ENCODE data around the gene GLIPR1L2. TPM values are rescaled to one million over a fixed set of nuclear protein-coding genes. Genes with fewer than 3 reads are reported as not detected.
"Not testable (repeated sequence)": the region's sequence is repeated elsewhere in the genome, so short reads cannot be mapped to it uniquely, and the experiment has no call there.

The GLIPR1L2 gene
- not detected in 2 replicates for total RNA-seq (2014; rRNA removed; shearing (Covaris generic); ENCODE audit: low replicate concordance)

- peak; percentile 100 for DNase-seq (ENCODE audit: low read depth)
- in situ Hi-C loops (cut with HindIII; ENCODE audit: low pct_unique_long_range_greater_than_20kb, low sequenced_read_pairs) = no loop called here
Observed at GRCh38 chr12:75390899-75391538, at the start of gene GLIPR1L2. GLIPR1L2 (plus strand) TSS chr12:75391089; CDS start chr12:75391117, 28 bp downstream.

GRCh38 chr12:75341873-75342272, 49.0 kb upstream of the GLIPR1L2 start:
- DNase-seq (ENCODE audit: low read depth) = peak; percentile 20
- in situ Hi-C loops (cut with HindIII; ENCODE audit: low pct_unique_long_range_greater_than_20kb, low sequenced_read_pairs) = no loop called here

- DNase-seq (ENCODE audit: low read depth) = no peak
- in situ Hi-C loops (cut with HindIII; ENCODE audit: low pct_unique_long_range_greater_than_20kb, low sequenced_read_pairs) = no loop called here
Observed at GRCh38 chr12:75345531-75345930, 45.4 kb upstream of the GLIPR1L2 start.

- in situ Hi-C loops (cut with HindIII; ENCODE audit: low pct_unique_long_range_greater_than_20kb, low sequenced_read_pairs); DNase-seq (ENCODE audit: low read depth): not testable (repeated sequence)
Observed at GRCh38 chr12:75346215-75346614, 44.7 kb upstream of the GLIPR1L2 start.

GRCh38 chr12:75349946-75350345, 40.9 kb upstream of the GLIPR1L2 start:
- in situ Hi-C loops (cut with HindIII; ENCODE audit: low pct_unique_long_range_greater_than_20kb, low sequenced_read_pairs) = no loop called here
- no peak for DNase-seq (ENCODE audit: low read depth)

GRCh38 chr12:75350413-75350812, 40.5 kb upstream of the GLIPR1L2 start:
- in situ Hi-C loops (cut with HindIII; ENCODE audit: low pct_unique_long_range_greater_than_20kb, low sequenced_read_pairs) = no loop called here
- no peak for DNase-seq (ENCODE audit: low read depth)

- in situ Hi-C loops (cut with HindIII; ENCODE audit: low pct_unique_long_range_greater_than_20kb, low sequenced_read_pairs) = no loop called here
- DNase-seq (ENCODE audit: low read depth) = no peak
Observed at GRCh38 chr12:75354011-75354410, 36.9 kb upstream of the GLIPR1L2 start.

GRCh38 chr12:75360920-75361319, 30.0 kb upstream of the GLIPR1L2 start:
- in situ Hi-C loops (cut with HindIII; ENCODE audit: low pct_unique_long_range_greater_than_20kb, low sequenced_read_pairs) = no loop called here
- DNase-seq (ENCODE audit: low read depth) = no peak

GRCh38 chr12:75361408-75361807, 29.5 kb upstream of the GLIPR1L2 start:
- in situ Hi-C loops (cut with HindIII; ENCODE audit: low pct_unique_long_range_greater_than_20kb, low sequenced_read_pairs) = no loop called here
- DNase-seq (ENCODE audit: low read depth) = no peak

GRCh38 chr12:75364919-75365318, 26.0 kb upstream of the GLIPR1L2 start:
- in situ Hi-C loops (cut with HindIII; ENCODE audit: low pct_unique_long_range_greater_than_20kb, low sequenced_read_pairs) = no loop called here
- DNase-seq (ENCODE audit: low read depth) = no peak

- no peak for DNase-seq (ENCODE audit: low read depth)
- in situ Hi-C loops (cut with HindIII; ENCODE audit: low pct_unique_long_range_greater_than_20kb, low sequenced_read_pairs) = no loop called here
Observed at GRCh38 chr12:75366629-75367028, 24.3 kb upstream of the GLIPR1L2 start.

- DNase-seq (ENCODE audit: low read depth) = no peak
- in situ Hi-C loops (cut with HindIII; ENCODE audit: low pct_unique_long_range_greater_than_20kb, low sequenced_read_pairs) = no loop called here
Observed at GRCh38 chr12:75374971-75375370, 15.9 kb upstream of the GLIPR1L2 start.

- DNase-seq (ENCODE audit: low read depth) = no peak
- in situ Hi-C loops (cut with HindIII; ENCODE audit: low pct_unique_long_range_greater_than_20kb, low sequenced_read_pairs) = no loop called here
Observed at GRCh38 chr12:75378354-75378753, 12.5 kb upstream of the GLIPR1L2 start.

- peak; percentile 49 for DNase-seq (ENCODE audit: low read depth)
- in situ Hi-C loops (cut with HindIII; ENCODE audit: low pct_unique_long_range_greater_than_20kb, low sequenced_read_pairs) = no loop called here
Observed at GRCh38 chr12:75389061-75389460, 1.8 kb upstream of the GLIPR1L2 start.

- peak; percentile 18 for DNase-seq (ENCODE audit: low read depth)
- in situ Hi-C loops (cut with HindIII; ENCODE audit: low pct_unique_long_range_greater_than_20kb, low sequenced_read_pairs) = no loop called here
Observed at GRCh38 chr12:75389706-75390105, 1.2 kb upstream of the GLIPR1L2 start.

GRCh38 chr12:75390156-75390898, 562 bp upstream of the GLIPR1L2 start:
- no peak for DNase-seq (ENCODE audit: low read depth)
- in situ Hi-C loops (cut with HindIII; ENCODE audit: low pct_unique_long_range_greater_than_20kb, low sequenced_read_pairs) = no loop called here

- no peak for DNase-seq (ENCODE audit: low read depth)
- in situ Hi-C loops (cut with HindIII; ENCODE audit: low pct_unique_long_range_greater_than_20kb, low sequenced_read_pairs) = no loop called here
Observed at GRCh38 chr12:75404231-75404630, 13.3 kb downstream of the GLIPR1L2 start.

- DNase-seq (ENCODE audit: low read depth) = no peak
Observed at GRCh38 chr12:75407683-75408082, 16.8 kb downstream of the GLIPR1L2 start.

GRCh38 chr12:75409830-75410229, 18.9 kb downstream of the GLIPR1L2 start:
- in situ Hi-C loops (cut with HindIII; ENCODE audit: low pct_unique_long_range_greater_than_20kb, low sequenced_read_pairs) = no loop called here
- no peak for DNase-seq (ENCODE audit: low read depth)

More at GRCh38 chr12:75407683-75408082, 16.8 kb downstream of the GLIPR1L2 start:
- in situ Hi-C loops (cut with HindIII; ENCODE audit: low pct_unique_long_range_greater_than_20kb, low sequenced_read_pairs) = no loop called here

- DNase-seq (ENCODE audit: low read depth) = no peak
- in situ Hi-C loops (cut with HindIII; ENCODE audit: low pct_unique_long_range_greater_than_20kb, low sequenced_read_pairs) = no loop called here
Observed at GRCh38 chr12:75414671-75415070, 23.8 kb downstream of the GLIPR1L2 start.
